ENCODE measurements around the gene FBXL5. TPM values are rescaled to one million over a fixed set of nuclear protein-coding genes. Genes with fewer than 3 reads are reported as not detected.
A peak's percentile ranks its signal among the peaks of the same experiment; 100 is the strongest.

Gene FBXL5
- total and polyA plus RNA-seq, 2 of the 13 experiments (the other 11 are each of a cell fraction or from before 2014, with no cell fraction given) = 17.4 to 45.3 TPM

DNA sequence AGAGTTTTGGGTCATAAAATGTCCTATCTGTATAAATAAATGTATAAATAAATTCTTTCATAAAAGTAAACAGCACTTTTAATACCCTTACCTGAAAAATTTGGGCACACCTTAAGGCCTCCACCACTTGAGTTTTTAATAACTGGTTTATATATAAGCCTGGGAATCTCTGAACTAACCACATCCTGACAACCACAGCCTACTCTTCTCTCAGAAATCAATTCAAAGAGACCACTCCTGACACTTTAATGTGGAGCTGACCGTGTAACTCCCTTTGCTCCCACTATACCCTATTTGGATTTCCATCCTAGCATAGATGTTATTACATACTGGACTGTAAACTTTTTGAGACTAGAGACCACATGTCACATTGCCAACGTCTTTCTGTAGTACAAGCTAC lies 3.5 kb downstream of the FBXL5 start (continued):
- no peak for TF ChIP-seq ZNF564 (CRISPR knock-in tag; IDR thresholded peaks at IDR 0.05)
- no peak for TF ChIP-seq ZNF619 (CRISPR knock-in tag; IDR thresholded peaks at IDR 0.05)
- TF ChIP-seq CEBPG (CRISPR knock-in tag; IDR thresholded peaks at IDR 0.05) = no peak
- TF ChIP-seq, protein P1, sequence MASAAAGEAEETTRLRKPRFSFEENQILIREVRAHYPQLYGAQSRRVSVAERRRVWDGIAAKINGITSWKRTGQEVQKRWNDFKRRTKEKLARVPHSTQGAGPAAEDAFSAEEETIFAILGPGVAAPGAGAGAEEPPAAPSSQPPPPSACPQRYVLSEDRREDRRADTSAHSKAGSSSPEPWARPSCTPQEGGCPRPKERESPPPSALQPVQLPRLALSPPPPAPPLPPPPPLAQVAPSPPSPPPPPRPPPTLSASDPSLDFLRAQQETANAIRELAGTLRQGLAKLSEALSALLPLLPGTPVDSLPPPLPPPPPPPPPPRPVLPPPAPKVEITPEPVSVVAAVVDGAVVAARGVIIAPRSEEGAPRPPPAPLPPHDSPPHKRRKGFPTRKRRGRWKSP (CRISPR knock-in tag; IDR thresholded peaks at IDR 0.05) = no peak
- no peak for TF ChIP-seq IKZF4 (CRISPR knock-in tag; IDR thresholded peaks at IDR 0.05; ENCODE audit: borderline replicate concordance, low read depth, not compliant biosample characterization)

DNA sequence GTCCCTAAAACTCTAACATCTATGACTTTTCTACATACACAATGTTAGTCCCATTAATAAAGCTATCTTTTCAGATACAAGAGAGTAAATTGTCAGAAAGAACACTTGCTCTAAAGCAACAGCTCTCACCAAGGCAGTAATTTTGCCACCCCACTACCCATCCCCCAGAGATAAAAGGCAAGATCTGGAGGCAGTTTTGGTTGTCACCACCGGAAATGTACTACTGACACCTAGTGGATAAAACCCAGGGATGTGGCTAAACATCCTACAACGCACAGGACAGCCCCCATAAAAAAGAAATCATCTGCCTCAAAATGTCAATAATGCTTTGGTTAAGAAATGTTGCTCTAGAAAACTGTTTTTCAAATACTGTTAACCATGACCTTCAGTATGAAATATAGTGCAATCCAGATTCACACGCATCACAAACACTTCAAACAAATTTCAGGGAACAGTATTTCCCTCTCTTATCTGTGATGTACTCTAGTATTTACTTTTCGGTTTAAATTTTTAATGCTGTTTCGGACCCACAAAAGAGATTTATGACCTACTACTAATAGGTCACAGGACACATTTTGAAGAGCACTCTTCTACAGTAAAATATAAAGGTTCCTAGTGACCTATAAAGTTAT lies 5.1 kb downstream of the FBXL5 start:
- Histone ChIP-seq H3K4me2 (ENCODE audit: low read depth, low read length) (no peak overlapping the region), H3K27me3 (ENCODE audit: control insufficient read depth in 1 of 2, insufficient read depth in 2 of 2, low read length in 2 of 2) (no peaks in the 10 kb centered on the region; a peak in 1 of 5 replicates), H3K9me3 (ENCODE audit: low read length) (no peaks in the 10 kb centered on the region), H3K36me3 (replicated peaks in 1 of 2; ENCODE audit: control insufficient read depth in 1 of 2, insufficient read depth in 2 of 2, low read length in 2 of 2) (no peaks in the 10 kb centered on the region), H3K4me1 (ENCODE audit: insufficient read depth, low read length) (peaks cover 38% of the 10 kb centered on the region), H3K4me3 (replicated peaks in 1 of 3; ENCODE audit: insufficient read depth in 1 of 3, low read depth in 2 of 3, low read length in 3 of 3) (no peak overlapping the region), H3K79me2 (ENCODE audit: insufficient read depth, low read length) (peaks cover 84% of the 10 kb centered on the region), H3K27ac (ENCODE audit: extremely low read length, insufficient read depth, low read length) (no peak overlapping the region), H3K9ac (ENCODE audit: insufficient read depth, low read depth, low read length) (no peak overlapping the region), H4K20me1 (ENCODE audit: insufficient read depth, low read length) (peaks cover 10% of the 10 kb centered on the region), H2AFZ (ENCODE audit: low read length) (no peak overlapping the region)
- no TSS peak for BruUV-seq (replicated peaks)
- POLR2A ChIA-PET = no interaction called here
- in situ Hi-C loops (cut with HindIII; ENCODE audit: extremely low pct_ligation_motif_present, low pct_unique_long_range_greater_than_20kb) = loop anchor here (5.0 to 25.0 kb wide), 2 partner anchors 173 to 638 kb away; partner anchors contain the start of gene CPEB2
- intact Hi-C loops (cut with micrococcal nuclease; ENCODE audit: unreplicated experiment) = loop anchor here (1.0 to 10.0 kb wide), 3 partner anchors 171 to 645 kb away; partner anchors contain the start of gene CPEB2
- peak; percentile 82 for FAIRE-seq
- CTCF ChIA-PET (ENCODE audit: low intra/inter-chr PET ratio, low total read pairs) = interaction anchor here (1.6 kb wide), 1 partner anchor 171 kb away, joined by 18 read pairs; no protein-coding TSS in a partner anchor
- WGBS (ENCODE audit: low lambda C conversion rate) = 45% methylated on average over 5 of the region's 5 CpGs
- peak; percentile 60 for ATAC-seq
- DNase-seq (ENCODE audit: low spot score) = peak; percentile 59
- TF ChIP-seq, protein P2, sequence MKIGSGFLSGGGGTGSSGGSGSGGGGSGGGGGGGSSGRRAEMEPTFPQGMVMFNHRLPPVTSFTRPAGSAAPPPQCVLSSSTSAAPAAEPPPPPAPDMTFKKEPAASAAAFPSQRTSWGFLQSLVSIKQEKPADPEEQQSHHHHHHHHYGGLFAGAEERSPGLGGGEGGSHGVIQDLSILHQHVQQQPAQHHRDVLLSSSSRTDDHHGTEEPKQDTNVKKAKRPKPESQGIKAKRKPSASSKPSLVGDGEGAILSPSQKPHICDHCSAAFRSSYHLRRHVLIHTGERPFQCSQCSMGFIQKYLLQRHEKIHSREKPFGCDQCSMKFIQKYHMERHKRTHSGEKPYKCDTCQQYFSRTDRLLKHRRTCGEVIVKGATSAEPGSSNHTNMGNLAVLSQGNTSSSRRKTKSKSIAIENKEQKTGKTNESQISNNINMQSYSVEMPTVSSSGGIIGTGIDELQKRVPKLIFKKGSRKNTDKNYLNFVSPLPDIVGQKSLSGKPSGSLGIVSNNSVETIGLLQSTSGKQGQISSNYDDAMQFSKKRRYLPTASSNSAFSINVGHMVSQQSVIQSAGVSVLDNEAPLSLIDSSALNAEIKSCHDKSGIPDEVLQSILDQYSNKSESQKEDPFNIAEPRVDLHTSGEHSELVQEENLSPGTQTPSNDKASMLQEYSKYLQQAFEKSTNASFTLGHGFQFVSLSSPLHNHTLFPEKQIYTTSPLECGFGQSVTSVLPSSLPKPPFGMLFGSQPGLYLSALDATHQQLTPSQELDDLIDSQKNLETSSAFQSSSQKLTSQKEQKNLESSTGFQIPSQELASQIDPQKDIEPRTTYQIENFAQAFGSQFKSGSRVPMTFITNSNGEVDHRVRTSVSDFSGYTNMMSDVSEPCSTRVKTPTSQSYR (CRISPR knock-in tag; IDR thresholded peaks at IDR 0.05; ENCODE audit: borderline replicate concordance) = peak; percentile 69; the same call in 1 of the 2 replicates
- TF ChIP-seq ETV5 (CRISPR knock-in tag; IDR thresholded peaks at IDR 0.05; ENCODE audit: borderline replicate concordance) (peak; percentile 84; the same call in 1 of the 2 replicates), SMC3 (IDR thresholded peaks at IDR 0.05; ENCODE audit: low read length) (peak; percentile 44), ZMYM2 (CRISPR knock-in tag; IDR thresholded peaks at IDR 0.05) (peak; percentile 33; the same call in 1 of the 2 replicates), RAD21 (CRISPR knock-in tag; IDR thresholded peaks at IDR 0.05) (peak; percentile 51), STAG1 (CRISPR knock-in tag; IDR thresholded peaks at IDR 0.05) (peak; percentile 69), ZNF564 (CRISPR knock-in tag; IDR thresholded peaks at IDR 0.05) (no peak), GABPA (IDR thresholded peaks at IDR 0.05; ENCODE audit: low read depth, low read length) (no peak), GABPA (CRISPR knock-in tag; IDR thresholded peaks at IDR 0.05; ENCODE audit: low read depth) (peak; percentile 74), ZNF333 (CRISPR knock-in tag; IDR thresholded peaks at IDR 0.05; ENCODE audit: borderline replicate concordance) (no peak), GABPB1 (CRISPR knock-in tag; IDR thresholded peaks at IDR 0.05) (peak; percentile 66; the same call in 1 of the 2 replicates), FOXK1 (CRISPR knock-in tag; IDR thresholded peaks at IDR 0.05; ENCODE audit: borderline replicate concordance, low read depth) (0 out of 2 replicates have a peak, but pooled peaks have one; percentile 19), TGIF2 (CRISPR knock-in tag; IDR thresholded peaks at IDR 0.05) (0 out of 2 replicates have a peak, but pooled peaks have one; percentile 28)
- TF ChIP-seq, protein P3, sequence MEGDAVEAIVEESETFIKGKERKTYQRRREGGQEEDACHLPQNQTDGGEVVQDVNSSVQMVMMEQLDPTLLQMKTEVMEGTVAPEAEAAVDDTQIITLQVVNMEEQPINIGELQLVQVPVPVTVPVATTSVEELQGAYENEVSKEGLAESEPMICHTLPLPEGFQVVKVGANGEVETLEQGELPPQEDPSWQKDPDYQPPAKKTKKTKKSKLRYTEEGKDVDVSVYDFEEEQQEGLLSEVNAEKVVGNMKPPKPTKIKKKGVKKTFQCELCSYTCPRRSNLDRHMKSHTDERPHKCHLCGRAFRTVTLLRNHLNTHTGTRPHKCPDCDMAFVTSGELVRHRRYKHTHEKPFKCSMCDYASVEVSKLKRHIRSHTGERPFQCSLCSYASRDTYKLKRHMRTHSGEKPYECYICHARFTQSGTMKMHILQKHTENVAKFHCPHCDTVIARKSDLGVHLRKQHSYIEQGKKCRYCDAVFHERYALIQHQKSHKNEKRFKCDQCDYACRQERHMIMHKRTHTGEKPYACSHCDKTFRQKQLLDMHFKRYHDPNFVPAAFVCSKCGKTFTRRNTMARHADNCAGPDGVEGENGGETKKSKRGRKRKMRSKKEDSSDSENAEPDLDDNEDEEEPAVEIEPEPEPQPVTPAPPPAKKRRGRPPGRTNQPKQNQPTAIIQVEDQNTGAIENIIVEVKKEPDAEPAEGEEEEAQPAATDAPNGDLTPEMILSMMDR (CRISPR knock-in tag; IDR thresholded peaks at IDR 0.05) = peak; percentile 78
